ENCODE results near the gene ATP10A. TPM values are rescaled to one million over a fixed set of nuclear protein-coding genes. Genes with fewer than 3 reads are reported as not detected.

Gene ATP10A
- total RNA-seq, 1 experiment from 2014 or later: 2.1 TPM

GRCh38 chr15:25731411-25731810, 131.7 kb downstream of the ATP10A start (continued):
- TF ChIP-seq JAZF1 (CRISPR knock-in tag; IDR thresholded peaks at IDR 0.05) (no peak), ATF3 (CRISPR knock-in tag; conservative IDR thresholded peaks at IDR 0.05) (no peak)

GRCh38 chr15:25730918-25731317, 132.2 kb downstream of the ATP10A start:
- CTCF ChIA-PET: interaction anchor here (1.8 kb wide), 1 partner anchor 21 kb away, joined by 9 read pairs; no protein-coding TSS in a partner anchor
- no peaks in the 10 kb centered on the region for H3K36me3 Mint-ChIP-seq

GRCh38 chr15:25728816-25729215, 134.3 kb downstream of the ATP10A start:
- Mint-ChIP-seq H3K4me3 (no peak overlapping the region), H3K9me3 (0 out of 2 replicates have a peak, but pooled peaks cover 7% of the 10 kb centered on the region), H3K27me3 (ENCODE audit: low read depth) (no peaks in the 10 kb centered on the region), H3K36me3 (no peaks in the 10 kb centered on the region), H3K27ac (no peak overlapping the region), H3K4me1 (no peaks in the 10 kb centered on the region)
- ChIA-PET POLR2A (no interaction called here), CTCF (interaction anchor here (0.9 kb wide), 1 partner anchor 205 kb away, joined by 3 read pairs; no protein-coding TSS in a partner anchor)
- DNase-seq (ENCODE audit: low spot score): no peak
- TF ChIP-seq ATF3 (CRISPR knock-in tag; conservative IDR thresholded peaks at IDR 0.05) (no peak), ZNF281 (CRISPR knock-in tag; IDR thresholded peaks at IDR 0.05) (no peak), NR1H2 (CRISPR knock-in tag; IDR thresholded peaks at IDR 0.05) (no peak), FOXP4 (CRISPR knock-in tag; IDR thresholded peaks at IDR 0.05) (no peak), ZNF121 (CRISPR knock-in tag; IDR thresholded peaks at IDR 0.05) (no peak)
- ATAC-seq: no peak

More at GRCh38 chr15:25730918-25731317, 132.2 kb downstream of the ATP10A start:
- TF ChIP-seq SP1 (CRISPR knock-in tag; conservative IDR thresholded peaks at IDR 0.05): no peak
- no peak for TF ChIP-seq NFE2L1 (CRISPR knock-in tag; IDR thresholded peaks at IDR 0.05)
- TF ChIP-seq GTF2I (CRISPR knock-in tag; conservative IDR thresholded peaks at IDR 0.05): no peak
- no peak for TF ChIP-seq HMGA2 (CRISPR knock-in tag; IDR thresholded peaks at IDR 0.05)
- no peak for TF ChIP-seq PRDM15 (CRISPR knock-in tag; IDR thresholded peaks at IDR 0.05)
- no peak for ATAC-seq
- Mint-ChIP-seq H3K4me3 (no peak overlapping the region), H3K27ac (no peak overlapping the region), H3K9me3 (0 out of 2 replicates have a peak, but pooled peaks cover 7% of the 10 kb centered on the region), H3K27me3 (ENCODE audit: low read depth) (no peaks in the 10 kb centered on the region), H3K4me1 (no peaks in the 10 kb centered on the region)
- DNase-seq (ENCODE audit: low spot score): no peak
- POLR2A ChIA-PET: no interaction called here

Data from WTC11 (cell line).